Lung (tissue), 12 donors: Measurements from ENCODE around the gene IPO11. TPM values are rescaled to one million over a fixed set of nuclear protein-coding genes. Genes with fewer than 3 reads are reported as not detected.

Experiments used
- ATAC-seq: fragments of 200-7000 bp; cut with Tn5 transposase; one replicate; pipeline ENCODE4 v1.9.1; 2020; ENCODE audit warnings: moderate number of reproducible peaks; ENCODE audit not compliant: insufficient read depth, low FRiP score
- DNase-seq, 3 donors: peaks; one replicate each; pipeline ENCODE4 v3.0.0-alpha.2; 2013 to 2017
- H3K27ac ChIP-seq, 2 donors: one replicate each; pipeline ENCODE4 v1.5.1; 2013; ENCODE audit warnings: mild to moderate bottlenecking in 2 of 2, moderate library complexity in 2 of 2, control low read depth in 1 of 2, inconsistent platforms in 1 of 2, low read depth in 1 of 2, low read length in 1 of 2
- H3K27me3 ChIP-seq, 3 donors: one replicate each; pipeline ENCODE4 v1.5.1; 2013; ENCODE audit warnings: low read length in 2 of 3; ENCODE audit not compliant: control insufficient read depth in 3 of 3, insufficient read depth in 3 of 3
- H3K36me3 ChIP-seq, 4 donors: one replicate each; pipeline ENCODE4 v1.5.1; 2013; ENCODE audit warnings: low read length in 4 of 4, mild to moderate bottlenecking in 1 of 4, moderate library complexity in 1 of 4; ENCODE audit not compliant: control insufficient read depth in 4 of 4, insufficient read depth in 4 of 4
- H3K4me1 ChIP-seq, 5 donors: one replicate each; pipeline ENCODE4 v1.5.1; 2013; ENCODE audit warnings: low read length in 5 of 5, mild to moderate bottlenecking in 2 of 5, moderate library complexity in 1 of 5; ENCODE audit not compliant: control insufficient read depth in 5 of 5, insufficient read depth in 5 of 5
- H3K4me3 ChIP-seq: one replicate; pipeline ENCODE4 v1.5.1; 2013; ENCODE audit warnings: mild to moderate bottlenecking, control low read depth, moderate library complexity
- H3K9ac ChIP-seq, 2 donors: one replicate each; pipeline ENCODE4 v1.5.1; 2013; ENCODE audit warnings: low read length in 2 of 2, control low read depth in 1 of 2; ENCODE audit not compliant: insufficient read depth in 1 of 2
- H3K9me3 ChIP-seq, 4 donors: one replicate each; pipeline ENCODE4 v1.5.1; 2013; ENCODE audit warnings: low read length in 3 of 4, mild to moderate bottlenecking in 1 of 4, moderate library complexity in 1 of 4; ENCODE audit not compliant: control insufficient read depth in 4 of 4, insufficient read depth in 3 of 4
- WGBS, 2 donors: extraction: QIAGEN DNeasy Blood & Tissue Kit; methylation state at CpG; one replicate each; pipeline ENCODE4 v1.1.7; 2013; 5-methylcytosine and 5-hydroxymethylcytosine counted together
- polyA plus RNA-seq, 2 donors: library from polyadenylated mRNA; stranded (reverse); fragments of 200-250 nt; gene quantifications; one replicate each; pipeline ENCODE4 v1.2.1, GENCODE V29; 2013
- total RNA-seq, 2 donors: library from RNA; depleted of rRNA in 1 of 2; stranded (reverse); fragments of >200 nt in 1 of 2; gene quantifications; one replicate each; pipeline ENCODE4 v1.2.1, GENCODE V29; 2014 to 2021
- TF ChIP-seq, protein P1 (sequence below): IDR thresholded peaks from 2 replicates; pipeline ENCODE4 v1.5.1; 2012; ENCODE audit warnings: mild to moderate bottlenecking; ENCODE audit errors: control extremely low read depth, extremely low read depth
- donor health status: control.
- donor health status: control.
- donor health status: Bipolar disorder and iron deficiency.
- donor health status: healthy.
- donor health status: DM: yes; HTN: yes; CAD: no.

The IPO11 gene
- total and polyA plus RNA-seq, 4 donors = 7.2 to 46.6 (median 25.5) TPM

DNA sequence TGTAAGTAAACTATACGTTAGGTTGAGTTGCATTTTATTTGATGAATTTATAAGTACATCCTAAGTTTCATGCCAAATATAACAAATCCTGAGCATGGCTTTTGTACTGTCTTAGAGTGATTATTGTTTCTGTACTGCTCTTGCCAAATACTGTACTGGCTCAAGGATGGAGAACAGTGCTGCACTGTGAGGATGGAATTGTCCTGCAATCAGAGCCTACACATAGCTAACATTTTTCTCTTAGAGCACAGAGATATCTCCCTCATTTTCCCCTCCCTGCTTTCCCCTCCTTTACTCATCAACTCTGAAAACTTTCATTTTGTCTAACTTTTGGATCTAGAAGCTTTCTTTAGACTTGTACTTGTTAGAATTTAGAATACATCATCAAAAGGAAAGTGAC lies 194.3 kb downstream of the IPO11 start:
- Histone ChIP-seq H3K4me1 (no peaks in the 10 kb centered on the region), H3K9ac (no peak overlapping the region), H3K36me3 (peaks cover 0 to 13% (median 3%) of the 10 kb centered on the region in 4 donors), H3K27ac (no peak overlapping the region), H3K4me3 (no peak overlapping the region), H3K9me3 (no peaks in the 10 kb centered on the region), H3K27me3 (no peaks in the 10 kb centered on the region)
- TF ChIP-seq, protein P1, sequence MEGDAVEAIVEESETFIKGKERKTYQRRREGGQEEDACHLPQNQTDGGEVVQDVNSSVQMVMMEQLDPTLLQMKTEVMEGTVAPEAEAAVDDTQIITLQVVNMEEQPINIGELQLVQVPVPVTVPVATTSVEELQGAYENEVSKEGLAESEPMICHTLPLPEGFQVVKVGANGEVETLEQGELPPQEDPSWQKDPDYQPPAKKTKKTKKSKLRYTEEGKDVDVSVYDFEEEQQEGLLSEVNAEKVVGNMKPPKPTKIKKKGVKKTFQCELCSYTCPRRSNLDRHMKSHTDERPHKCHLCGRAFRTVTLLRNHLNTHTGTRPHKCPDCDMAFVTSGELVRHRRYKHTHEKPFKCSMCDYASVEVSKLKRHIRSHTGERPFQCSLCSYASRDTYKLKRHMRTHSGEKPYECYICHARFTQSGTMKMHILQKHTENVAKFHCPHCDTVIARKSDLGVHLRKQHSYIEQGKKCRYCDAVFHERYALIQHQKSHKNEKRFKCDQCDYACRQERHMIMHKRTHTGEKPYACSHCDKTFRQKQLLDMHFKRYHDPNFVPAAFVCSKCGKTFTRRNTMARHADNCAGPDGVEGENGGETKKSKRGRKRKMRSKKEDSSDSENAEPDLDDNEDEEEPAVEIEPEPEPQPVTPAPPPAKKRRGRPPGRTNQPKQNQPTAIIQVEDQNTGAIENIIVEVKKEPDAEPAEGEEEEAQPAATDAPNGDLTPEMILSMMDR = no peak
- ATAC-seq (no peak), DNase-seq (no peak)
- 80 to 88% methylated on average over 1 of the region's 1 CpG for WGBS, 2 donors

DNA sequence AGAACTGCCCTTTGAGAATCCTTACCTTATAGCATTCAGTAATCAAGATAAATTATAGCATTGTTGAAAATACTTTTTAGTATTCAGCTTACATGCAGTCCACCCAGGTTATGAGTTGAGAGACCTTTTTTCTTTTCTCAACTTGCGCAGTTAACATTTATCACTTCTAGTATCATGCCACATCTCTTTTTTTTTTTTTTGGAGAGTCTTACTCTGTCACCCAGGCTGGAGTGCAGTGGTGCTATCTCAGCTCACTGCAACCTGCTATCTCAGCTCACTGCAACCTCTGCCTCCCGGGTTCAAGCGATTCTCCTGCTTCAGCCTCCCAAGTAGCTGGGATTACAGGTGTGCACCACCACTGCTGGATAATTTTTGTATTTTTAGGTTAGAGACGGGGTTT lies 195.1 kb downstream of the IPO11 start:
- 97 to 98% methylated on average over 4 of the region's 4 CpGs for WGBS, 2 donors
- no peaks in the 10 kb centered on the region for H3K27me3 ChIP-seq
- TF ChIP-seq, protein P1 = no peak
- no peak overlapping the region for H3K4me3 ChIP-seq
- H3K9me3 ChIP-seq = no peaks in the 10 kb centered on the region
- no peak overlapping the region for H3K27ac ChIP-seq
- no peak for ATAC-seq
- no peak for DNase-seq
- no peak overlapping the region for H3K9ac ChIP-seq
- H3K4me1 ChIP-seq = no peaks in the 10 kb centered on the region
- peaks cover 0 to 13% (median 3%) of the 10 kb centered on the region in 4 donors for H3K36me3 ChIP-seq

DNA sequence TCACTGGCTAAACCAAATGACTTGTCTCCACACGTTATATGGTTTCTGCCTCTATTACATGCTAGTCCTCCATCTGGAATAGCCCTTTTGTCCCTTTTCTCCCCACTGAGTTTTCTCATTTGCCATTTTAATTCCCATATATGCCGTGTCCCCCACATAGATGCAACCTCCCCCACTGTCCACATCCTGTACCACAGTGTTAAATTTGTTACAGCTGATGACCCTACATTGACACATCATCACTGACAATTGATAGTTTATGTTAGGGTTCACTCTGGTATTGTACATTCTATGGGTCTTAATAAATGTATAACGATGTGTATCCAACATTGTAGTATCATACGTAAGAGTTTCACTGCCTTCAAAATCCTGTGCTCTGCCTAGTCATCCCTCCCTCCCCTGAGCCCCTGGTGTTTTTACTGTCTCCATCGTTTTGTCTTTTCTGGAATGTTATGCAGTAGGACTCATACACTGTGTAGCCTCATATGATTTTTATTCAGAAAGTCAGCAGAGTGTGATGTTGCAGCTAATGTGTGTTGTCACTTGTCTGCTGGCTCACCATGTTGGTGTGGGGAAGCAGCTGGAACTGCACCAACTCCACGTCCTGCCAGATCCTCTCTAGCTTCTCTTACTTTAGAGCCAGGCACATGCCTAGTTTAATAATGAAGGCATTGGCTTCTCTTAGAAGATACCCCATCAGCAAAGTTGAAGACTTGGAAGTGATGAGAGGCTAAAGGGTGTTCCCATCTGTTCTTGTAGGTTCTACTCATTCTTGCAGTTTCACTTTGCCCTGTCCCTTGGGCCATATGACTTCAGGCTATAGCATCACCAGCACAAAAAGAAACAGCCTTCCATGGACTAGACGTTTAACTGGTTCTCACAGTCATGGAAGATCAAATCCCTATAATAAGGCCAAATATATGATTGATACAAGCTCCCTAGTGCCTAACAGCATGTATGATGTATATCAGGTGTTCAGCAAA lies 196.3 kb downstream of the IPO11 start:
- DNase-seq (no peak), ATAC-seq (no peak)
- WGBS, 2 donors = 92 to 94% methylated on average over 7 of the region's 7 CpGs
- Histone ChIP-seq H3K9me3 (no peaks in the 10 kb centered on the region), H3K4me1 (no peaks in the 10 kb centered on the region), H3K27me3 (no peaks in the 10 kb centered on the region), H3K9ac (no peak overlapping the region), H3K36me3 (peaks cover 0 to 9% (median 1%) of the 10 kb centered on the region in 4 donors), H3K27ac (no peak overlapping the region), H3K4me3 (no peak overlapping the region)
- TF ChIP-seq, protein P1 = no peak
